Liver (tissue), 9 donors: ENCODE results near the gene CFAP74. TPM values are rescaled to one million over a fixed set of nuclear protein-coding genes. Genes with fewer than 3 reads are reported as not detected.

Experiments
- DNase-seq: peaks from one replicate; pipeline ENCODE4 v3.0.0-alpha.2; 2017; ENCODE audit warnings: low spot score
- H3K27ac ChIP-seq, 2 donors: one replicate each; pipeline ENCODE4 v1.7.0; 2013; ENCODE audit warnings: inconsistent platforms in 2 of 2, low read length in 2 of 2, control low read depth in 1 of 2, low read depth in 1 of 2, mild to moderate bottlenecking in 1 of 2
- H3K27me3 ChIP-seq, 4 donors: one replicate each; pipeline versions ENCODE4 v1.6.1 to v1.7.0; 2013; ENCODE audit warnings: low read length in 3 of 4, inconsistent platforms in 1 of 4, mild to moderate bottlenecking in 1 of 4, moderate library complexity in 1 of 4; ENCODE audit not compliant: control insufficient read depth in 4 of 4, insufficient read depth in 4 of 4
- H3K36me3 ChIP-seq, 4 donors: one replicate each; pipeline versions ENCODE4 v1.6.1 to v1.7.0; 2013; ENCODE audit warnings: low read length in 3 of 4, mild to moderate bottlenecking in 3 of 4, low read depth in 1 of 4, moderate library complexity in 1 of 4; ENCODE audit not compliant: control insufficient read depth in 4 of 4, insufficient read depth in 3 of 4
- H3K4me1 ChIP-seq, 4 donors: one replicate each; pipeline versions ENCODE4 v1.6.1 to v1.7.0; 2013; ENCODE audit warnings: low read length in 3 of 4, mild to moderate bottlenecking in 3 of 4, moderate library complexity in 1 of 4; ENCODE audit not compliant: control insufficient read depth in 4 of 4, insufficient read depth in 4 of 4
- H3K4me3 ChIP-seq, 3 donors: one replicate each; pipeline versions ENCODE4 v1.6.1 to v1.7.0; 2013; ENCODE audit warnings: low read length in 3 of 3, control low read depth in 1 of 3, low read depth in 1 of 3, mild to moderate bottlenecking in 1 of 3
- H3K9ac ChIP-seq, 2 donors: one replicate each; pipeline ENCODE4 v1.7.0; 2013; ENCODE audit warnings: low read length in 2 of 2, mild to moderate bottlenecking in 2 of 2, moderate library complexity in 2 of 2, control low read depth in 1 of 2, low read depth in 1 of 2
- H3K9me3 ChIP-seq, 4 donors: one replicate each; pipeline versions ENCODE4 v1.6.1 to v1.7.0; 2013; ENCODE audit warnings: low read length in 3 of 4; ENCODE audit not compliant: control insufficient read depth in 4 of 4
- ATF3 ChIP-seq: IDR thresholded peaks from 2 replicates; pipeline ENCODE4 v1.6.1; 2016; ENCODE audit warnings: antibody characterized with exemption
- CTCF ChIP-seq: fragments of 150-350 bp; IDR thresholded peaks from 2 replicates; pipeline ENCODE4 v1.5.1; 2017; ENCODE audit warnings: improper control_type of control experiment, low read depth, low read length; ENCODE audit not compliant: missing input control
- EGR1 ChIP-seq, 2 donors: IDR thresholded peaks; 2 replicates each; pipeline ENCODE4 v1.6.1; 2016 to 2018; ENCODE audit warnings: antibody characterized with exemption in 2 of 2, low read depth in 2 of 2
- FOXA1 ChIP-seq: IDR thresholded peaks from 2 replicates; pipeline ENCODE4 v1.6.1; 2016; ENCODE audit warnings: antibody characterized with exemption
- FOXA2 ChIP-seq: IDR thresholded peaks from 2 replicates; pipeline ENCODE4 v1.6.1; 2016; ENCODE audit warnings: antibody characterized with exemption
- HNF4A ChIP-seq, 2 donors: conservative IDR thresholded peaks; 2 replicates each; pipeline ENCODE4 v1.6.1; 2016; ENCODE audit warnings: antibody characterized with exemption in 2 of 2, mild to moderate bottlenecking in 2 of 2
- HNF4G ChIP-seq: IDR thresholded peaks from 2 replicates; pipeline ENCODE4 v1.6.1; 2016; ENCODE audit warnings: antibody characterized with exemption
- JUND ChIP-seq, 2 donors: IDR thresholded peaks; 2 replicates each; pipeline ENCODE4 v1.6.1; 2016; ENCODE audit warnings: antibody characterized with exemption in 2 of 2
- MAX ChIP-seq: IDR thresholded peaks from 2 replicates; pipeline ENCODE4 v1.6.1; 2016; ENCODE audit warnings: antibody characterized with exemption
- NR2F2 ChIP-seq: IDR thresholded peaks from 2 replicates; pipeline ENCODE4 v1.6.1; 2016; ENCODE audit warnings: antibody characterized with exemption
- RAD21 ChIP-seq, 2 donors: IDR thresholded peaks; 2 replicates each; pipeline ENCODE4 v1.6.1; 2016; ENCODE audit warnings: antibody characterized with exemption in 2 of 2, mild to moderate bottlenecking in 2 of 2
- REST ChIP-seq: IDR thresholded peaks from 2 replicates; pipeline ENCODE4 v1.6.1; 2016; ENCODE audit warnings: antibody characterized with exemption, mild to moderate bottlenecking
- RXRA ChIP-seq, 2 donors: IDR thresholded peaks; 2 replicates each; pipeline ENCODE4 v1.6.1; 2017 to 2018; ENCODE audit warnings: antibody characterized with exemption in 2 of 2, mild to moderate bottlenecking in 1 of 2
- SP1 ChIP-seq: IDR thresholded peaks from 2 replicates; pipeline ENCODE4 v1.6.1; 2018; ENCODE audit warnings: antibody characterized with exemption, mild to moderate bottlenecking
- TAF1 ChIP-seq: conservative IDR thresholded peaks from 2 replicates; pipeline ENCODE4 v1.6.1; 2016; ENCODE audit warnings: antibody characterized with exemption, mild to moderate bottlenecking
- YY1 ChIP-seq: IDR thresholded peaks from 2 replicates; pipeline ENCODE4 v1.6.1; 2016; ENCODE audit warnings: antibody characterized with exemption, mild to moderate bottlenecking
- ZBTB33 ChIP-seq: IDR thresholded peaks from 2 replicates; pipeline ENCODE4 v1.6.1; 2016; ENCODE audit warnings: antibody characterized with exemption
- WGBS: extraction: QIAGEN DNeasy Blood & Tissue Kit; methylation state at CpG from one replicate; pipeline ENCODE4 v1.1.7; 2013; 5-methylcytosine and 5-hydroxymethylcytosine counted together
- polyA plus RNA-seq, 2 donors: library from polyadenylated mRNA; stranded (reverse) in 1 of 2; unstranded in 1 of 2; fragments of 200-250 nt in 1 of 2; fragments of >200 nt in 1 of 2; fragmentation: Nextera tagmentation in 1 of 2; extraction: Ambion mirVana in 1 of 2; gene quantifications; one replicate each; pipeline versions ENCODE4 v1.2.1 to v1.2.3, GENCODE V29; 2013 to 2015
- total RNA-seq, 2 donors: library from RNA; depleted of rRNA; stranded (reverse); fragments of >200 nt; gene quantifications; one replicate each; pipeline ENCODE4 v1.2.3, GENCODE V29; 2014
- donor health status: healthy.
- donor health status: healthy.
- donor health status: healthy.
- donor health status: healthy.
- donor health status: healthy.

CFAP74 gene
- total and polyA plus RNA-seq, 4 donors = under 0.01 to 0.31 TPM; not detected in 2

GRCh38 chr1:1915911-1916840, 87.4 kb downstream of the CFAP74 start:
- Histone ChIP-seq H3K27ac (no peak overlapping the region), H3K9me3 (no peaks in the 10 kb centered on the region), H3K27me3 (no peaks in the 10 kb centered on the region), H3K4me3 (no peak overlapping the region), H3K4me1 (peaks cover 10 to 20% (median 16%) of the 10 kb centered on the region in 4 donors), H3K9ac (no peak overlapping the region), H3K36me3 (no peaks in the 10 kb centered on the region)
- no peak for DNase-seq
- 92% methylated on average over 23 of the region's 23 CpGs for WGBS
- TF ChIP-seq MAX (no peak), FOXA1 (no peak), ZBTB33 (no peak), HNF4A (conservative IDR thresholded peaks at IDR 0.05) (no peak)

- Histone ChIP-seq H3K4me1 (peaks cover 13 to 25% (median 17%) of the 10 kb centered on the region in 4 donors), H3K9ac (no peak within 1 kb of the TSS), H3K36me3 (no peaks in the 10 kb centered on the region), H3K27ac (no peak within 1 kb of the TSS), H3K4me3 (no peak within 1 kb of the TSS), H3K9me3 (no peaks in the 10 kb centered on the region), H3K27me3 (no peaks in the 10 kb centered on the region)
- 87% methylated on average over 15 of the region's 15 CpGs for WGBS
- TF ChIP-seq RXRA (IDR thresholded peaks at IDR 0.05) (no peak), FOXA2 (no peak), YY1 (no peak), REST (no peak), NR2F2 (no peak), SP1 (no peak), HNF4A (conservative IDR thresholded peaks at IDR 0.05) (no peak), JUND (IDR thresholded peaks at IDR 0.05) (no peak), EGR1 (IDR thresholded peaks at IDR 0.05; ENCODE audit: low read depth in 2 of 2) (no peak), ATF3 (no peak), TAF1 (no peak), RAD21 (IDR thresholded peaks at IDR 0.05) (no peak), ZBTB33 (no peak), CTCF (no peak), MAX (no peak), FOXA1 (no peak), HNF4G (no peak)
- DNase-seq = no peak
These were observed 88.5 kb downstream of the CFAP74 start, which contains the start of gene CALML6 for GRCh38 chr1:1914971-1915692. CALML6 (plus strand) TSS chr1:1915260; CDS start chr1:1915281, 21 bp downstream.
